WTC11 (cell line): ENCODE measurements around the gene CHST7. TPM values are rescaled to one million over a fixed set of nuclear protein-coding genes. Genes with fewer than 3 reads are reported as not detected.
"Not testable (repeated sequence)": the region's sequence is repeated elsewhere in the genome, so short reads cannot be mapped to it uniquely, and the experiment has no call there.

Experiments used
- ATAC-seq: fragments of 200-7000 bp; cut with Tn5 transposase; 2 replicates; pipeline ENCODE4 v1.10.0; 2021; ENCODE audit warnings: mild to moderate bottlenecking, moderate library complexity
- Bru-seq: library from RNA; stranded (reverse); fragments of 400-500 nt; gene quantifications from one replicate; lab custom pipeline; 2021; lab: Mats Ljungman, UMichigan
- CTCF ChIA-PET: fragments of 300-600 bp; sonication (Branson Sonifier 250); formaldehyde crosslinking; loops from one replicate; lab custom pipeline; 2021; ENCODE audit warnings: antibody characterized with exemption; lab: Charles Lee
- POLR2A ChIA-PET: fragments of 350-600 bp; sonication (Branson Sonifier 250); formaldehyde crosslinking; loops from one replicate; lab custom pipeline; 2021; ENCODE audit warnings: antibody characterized with exemption; lab: Charles Lee
- DNase-seq: peaks from one replicate; pipeline ENCODE4 v3.0.0; 2021; ENCODE audit warnings: low spot score
- H3K27ac Mint-ChIP-seq: 2 replicates; pipeline ENCODE4 v1.8.0; 2021; ENCODE audit warnings: mixed read lengths
- H3K27me3 Mint-ChIP-seq: 2 replicates; pipeline ENCODE4 v1.8.0; 2021; ENCODE audit warnings: low read depth, mild to moderate bottlenecking, moderate library complexity, mixed read lengths
- H3K36me3 Mint-ChIP-seq: 2 replicates; pipeline ENCODE4 v1.8.0; 2021; ENCODE audit warnings: mixed read lengths
- H3K4me1 Mint-ChIP-seq: 2 replicates; pipeline ENCODE4 v1.8.0; 2022; ENCODE audit warnings: mixed read lengths
- H3K4me3 Mint-ChIP-seq: 2 replicates; pipeline ENCODE4 v1.8.0; 2021; ENCODE audit warnings: mild to moderate bottlenecking, moderate library complexity, mixed read lengths
- H3K9me3 Mint-ChIP-seq: 2 replicates; pipeline ENCODE4 v1.8.0; 2021; ENCODE audit warnings: mixed read lengths
- ERG ChIP-seq: fragments of 250-450 bp; sonication (Bioruptor Pico); IDR thresholded peaks from 2 replicates; pipeline ENCODE4 v1.8.0; 2021; ENCODE audit warnings: mild to moderate bottlenecking
- GTF2I ChIP-seq: fragments of 250-450 bp; sonication (Bioruptor Pico); conservative IDR thresholded peaks from 2 replicates; pipeline ENCODE4 v1.4.0; 2021; ENCODE audit warnings: mild to moderate bottlenecking
- MXD4 ChIP-seq: fragments of 250-450 bp; sonication (Bioruptor Pico); IDR thresholded peaks from 2 replicates; pipeline ENCODE4 v1.8.0; 2021; ENCODE audit warnings: mild to moderate bottlenecking, moderate library complexity, borderline replicate concordance
- MYBL2 ChIP-seq: sonication (generic); formaldehyde crosslinking; IDR thresholded peaks from 2 replicates; pipeline ENCODE4 v1.8.1; 2023; ENCODE audit warnings: mild to moderate bottlenecking, moderate library complexity, missing genetic modification reagents
- OVOL2 ChIP-seq: fragments of 250-450 bp; sonication (Bioruptor Pico); IDR thresholded peaks from 2 replicates; pipeline ENCODE4 v1.9.0; 2021; ENCODE audit warnings: mild to moderate bottlenecking, borderline replicate concordance
- RORB ChIP-seq: fragments of 250-450 bp; sonication (Bioruptor Pico); IDR thresholded peaks from 2 replicates; pipeline ENCODE4 v1.9.0; 2021; ENCODE audit warnings: mild to moderate bottlenecking
- SMAD4 ChIP-seq: sonication (generic); formaldehyde crosslinking; IDR thresholded peaks from 2 replicates; pipeline ENCODE4 v1.8.0; 2022; ENCODE audit warnings: mild to moderate bottlenecking, missing genetic modification reagents
- TP53 ChIP-seq: sonication (generic); formaldehyde crosslinking; IDR thresholded peaks from 2 replicates; pipeline ENCODE4 v1.8.1; 2023; ENCODE audit warnings: mild to moderate bottlenecking, missing genetic modification reagents
- ZNF121 ChIP-seq: sonication (generic); formaldehyde crosslinking; IDR thresholded peaks from 2 replicates; pipeline ENCODE4 v1.8.0; 2023; ENCODE audit warnings: missing genetic modification reagents
- ZNF263 ChIP-seq: sonication (generic); formaldehyde crosslinking; IDR thresholded peaks from 2 replicates; pipeline ENCODE4 v1.8.1; 2022; ENCODE audit warnings: low read depth, mild to moderate bottlenecking, moderate library complexity, missing genetic modification reagents
- ZNF317 ChIP-seq: sonication (generic); formaldehyde crosslinking; IDR thresholded peaks from 2 replicates; pipeline ENCODE4 v1.8.1; 2023; ENCODE audit warnings: low read depth, mild to moderate bottlenecking, moderate library complexity, missing genetic modification reagents, borderline replicate concordance
- long read RNA-seq, 3 experiments: library from RNA in 1 of 3; library from capped mRNA in 1 of 3; library from polyadenylated mRNA in 1 of 3; unstranded in 2 of 3; stranded (forward) in 1 of 3; transcript quantifications; one replicate each; pipeline ENCODE4 v2.0.0, GENCODE V29; 2021
- total RNA-seq: library from RNA; stranded (reverse); gene quantifications from 3 replicates; pipeline ENCODE4 v1.2.3, GENCODE V29; 2021
- TF ChIP-seq, protein P1 (sequence below): sonication (generic); formaldehyde crosslinking; IDR thresholded peaks from 2 replicates; pipeline ENCODE4 v1.8.1; 2023; ENCODE audit warnings: mild to moderate bottlenecking, missing genetic modification reagents
- TF ChIP-seq, protein P2 (sequence below): sonication (generic); formaldehyde crosslinking; IDR thresholded peaks from 2 replicates; pipeline ENCODE4 v1.8.0; 2022; ENCODE audit warnings: mild to moderate bottlenecking, missing genetic modification reagents
- TF ChIP-seq, protein P3 (sequence below): sonication (generic); formaldehyde crosslinking; IDR thresholded peaks from 2 replicates; pipeline ENCODE4 v1.8.1; 2022; ENCODE audit warnings: low read depth, missing genetic modification reagents, borderline replicate concordance

Gene CHST7, protein sequence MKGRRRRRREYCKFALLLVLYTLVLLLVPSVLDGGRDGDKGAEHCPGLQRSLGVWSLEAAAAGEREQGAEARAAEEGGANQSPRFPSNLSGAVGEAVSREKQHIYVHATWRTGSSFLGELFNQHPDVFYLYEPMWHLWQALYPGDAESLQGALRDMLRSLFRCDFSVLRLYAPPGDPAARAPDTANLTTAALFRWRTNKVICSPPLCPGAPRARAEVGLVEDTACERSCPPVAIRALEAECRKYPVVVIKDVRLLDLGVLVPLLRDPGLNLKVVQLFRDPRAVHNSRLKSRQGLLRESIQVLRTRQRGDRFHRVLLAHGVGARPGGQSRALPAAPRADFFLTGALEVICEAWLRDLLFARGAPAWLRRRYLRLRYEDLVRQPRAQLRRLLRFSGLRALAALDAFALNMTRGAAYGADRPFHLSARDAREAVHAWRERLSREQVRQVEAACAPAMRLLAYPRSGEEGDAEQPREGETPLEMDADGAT
- total RNA-seq: 17.0 to 19.6 TPM (median 18.5 TPM) in 3 replicates
- Bru-seq, nascent RNA: percentile 71 among the genes with signal in this experiment
- long read RNA-seq, experiment 1, transcript CHST7-201 (2 exons, 2,289 nt): major isoform, 74 of 77 reads
- long read RNA-seq, experiment 1, partial matches to known transcripts: 1 of 77 reads
- long read RNA-seq, experiment 1, other reads (novel, unspliced or antisense): 2 of 77 reads
- long read RNA-seq, experiment 2, transcript CHST7-201 (2 exons, 2,289 nt): major isoform, 38 of 38 reads
- long read RNA-seq, experiment 2, partial matches to known transcripts: 0 of 38 reads
- long read RNA-seq, experiment 2, other reads (novel, unspliced or antisense): 0 of 38 reads
- long read RNA-seq, experiment 3: 0 reads

- CTCF ChIA-PET: interaction anchor here (1.0 kb wide), 1 partner anchor 87 kb away, joined by 3 read pairs; no protein-coding TSS in a partner anchor
- H3K27ac Mint-ChIP-seq: no peak within 1 kb of the TSS
- peak; percentile 70 for DNase-seq
Observed at GRCh38 chrX:46573331-46573891, at the start of gene CHST7. TSS of gene CHST7 (plus strand) at chrX:46573765. CDS start at chrX:46573932, 167 bp downstream.

GRCh38 chrX:46528640-46529039 lies 44.9 kb upstream of the CHST7 start:
- POLR2A ChIA-PET, H3K4me1 Mint-ChIP-seq, H3K27ac Mint-ChIP-seq, H3K36me3 Mint-ChIP-seq, DNase-seq, H3K27me3 Mint-ChIP-seq, H3K4me3 Mint-ChIP-seq, ATAC-seq, H3K9me3 Mint-ChIP-seq, CTCF ChIA-PET: not testable (repeated sequence)

More at GRCh38 chrX:46573331-46573891, at the start of gene CHST7:
- POLR2A ChIA-PET: no interaction called here
- Mint-ChIP-seq H3K36me3 (0 out of 2 replicates have a peak, but pooled peaks cover 3% of the 10 kb centered on the region), H3K4me1 (peaks cover 34% of the 10 kb centered on the region), H3K9me3 (no peaks in the 10 kb centered on the region), H3K4me3 (peak within 1 kb of the TSS; percentile 70), H3K27me3 (peaks cover 3% of the 10 kb centered on the region)
- peak; percentile 83 for ATAC-seq
- TF ChIP-seq MXD4 (CRISPR knock-in tag) (no peak), RORB (CRISPR knock-in tag) (no peak), TP53 (CRISPR knock-in tag) (no peak), GTF2I (CRISPR knock-in tag) (no peak), MYBL2 (no peak), ZNF263 (no peak)
- TF ChIP-seq, protein P1, sequence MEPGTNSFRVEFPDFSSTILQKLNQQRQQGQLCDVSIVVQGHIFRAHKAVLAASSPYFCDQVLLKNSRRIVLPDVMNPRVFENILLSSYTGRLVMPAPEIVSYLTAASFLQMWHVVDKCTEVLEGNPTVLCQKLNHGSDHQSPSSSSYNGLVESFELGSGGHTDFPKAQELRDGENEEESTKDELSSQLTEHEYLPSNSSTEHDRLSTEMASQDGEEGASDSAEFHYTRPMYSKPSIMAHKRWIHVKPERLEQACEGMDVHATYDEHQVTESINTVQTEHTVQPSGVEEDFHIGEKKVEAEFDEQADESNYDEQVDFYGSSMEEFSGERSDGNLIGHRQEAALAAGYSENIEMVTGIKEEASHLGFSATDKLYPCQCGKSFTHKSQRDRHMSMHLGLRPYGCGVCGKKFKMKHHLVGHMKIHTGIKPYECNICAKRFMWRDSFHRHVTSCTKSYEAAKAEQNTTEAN (CRISPR knock-in tag): no peak
- TF ChIP-seq, protein P2, sequence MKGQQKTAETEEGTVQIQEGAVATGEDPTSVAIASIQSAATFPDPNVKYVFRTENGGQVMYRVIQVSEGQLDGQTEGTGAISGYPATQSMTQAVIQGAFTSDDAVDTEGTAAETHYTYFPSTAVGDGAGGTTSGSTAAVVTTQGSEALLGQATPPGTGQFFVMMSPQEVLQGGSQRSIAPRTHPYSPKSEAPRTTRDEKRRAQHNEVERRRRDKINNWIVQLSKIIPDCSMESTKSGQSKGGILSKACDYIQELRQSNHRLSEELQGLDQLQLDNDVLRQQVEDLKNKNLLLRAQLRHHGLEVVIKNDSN: no peak

- H3K4me3 Mint-ChIP-seq, DNase-seq, H3K9me3 Mint-ChIP-seq, CTCF ChIA-PET, H3K27me3 Mint-ChIP-seq, H3K36me3 Mint-ChIP-seq, H3K27ac Mint-ChIP-seq, H3K4me1 Mint-ChIP-seq, POLR2A ChIA-PET: not testable (repeated sequence)
- peak; percentile 39; the same call in 1 of the 2 replicates for ATAC-seq
Observed at GRCh38 chrX:46529740-46530403, 43.7 kb upstream of the CHST7 start.

GRCh38 chrX:46530404-46530908 lies 43.1 kb upstream of the CHST7 start:
- H3K36me3 Mint-ChIP-seq, H3K27ac Mint-ChIP-seq, CTCF ChIA-PET, H3K9me3 Mint-ChIP-seq, POLR2A ChIA-PET, H3K4me3 Mint-ChIP-seq, H3K27me3 Mint-ChIP-seq, DNase-seq, H3K4me1 Mint-ChIP-seq: not testable (repeated sequence)
- peak; percentile 51; the same call in 1 of the 2 replicates for ATAC-seq

DNA sequence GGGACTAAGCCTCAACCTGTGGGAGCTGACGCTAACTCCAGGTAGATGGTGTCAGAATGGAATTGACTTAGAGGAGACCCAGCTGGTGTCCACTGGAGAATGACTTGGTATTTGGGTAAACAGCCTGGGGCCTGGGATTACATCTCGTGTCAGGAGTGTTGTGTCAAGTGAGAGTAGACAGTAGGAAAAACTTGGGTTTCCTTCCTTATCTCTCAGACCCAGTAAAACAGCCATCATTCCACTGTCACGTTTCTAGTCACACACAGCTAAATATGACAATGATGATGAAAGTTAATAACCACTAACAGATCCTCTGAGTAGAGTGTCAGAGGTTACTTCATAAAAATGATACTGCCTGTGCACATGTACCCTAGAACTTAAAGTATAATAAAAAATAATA lies 42.1 kb upstream of the CHST7 start:
- Mint-ChIP-seq H3K4me3 (no peak overlapping the region), H3K27me3 (no peaks in the 10 kb centered on the region), H3K36me3 (peaks cover 5% of the 10 kb centered on the region; the same call in 1 of the 2 replicates), H3K4me1 (peaks cover 6% of the 10 kb centered on the region), H3K27ac (no peak overlapping the region), H3K9me3 (no peaks in the 10 kb centered on the region)
- POLR2A ChIA-PET: no interaction called here
- CTCF ChIA-PET: no interaction called here
- DNase-seq: no peak
- ATAC-seq: no peak
- TF ChIP-seq, protein P3, sequence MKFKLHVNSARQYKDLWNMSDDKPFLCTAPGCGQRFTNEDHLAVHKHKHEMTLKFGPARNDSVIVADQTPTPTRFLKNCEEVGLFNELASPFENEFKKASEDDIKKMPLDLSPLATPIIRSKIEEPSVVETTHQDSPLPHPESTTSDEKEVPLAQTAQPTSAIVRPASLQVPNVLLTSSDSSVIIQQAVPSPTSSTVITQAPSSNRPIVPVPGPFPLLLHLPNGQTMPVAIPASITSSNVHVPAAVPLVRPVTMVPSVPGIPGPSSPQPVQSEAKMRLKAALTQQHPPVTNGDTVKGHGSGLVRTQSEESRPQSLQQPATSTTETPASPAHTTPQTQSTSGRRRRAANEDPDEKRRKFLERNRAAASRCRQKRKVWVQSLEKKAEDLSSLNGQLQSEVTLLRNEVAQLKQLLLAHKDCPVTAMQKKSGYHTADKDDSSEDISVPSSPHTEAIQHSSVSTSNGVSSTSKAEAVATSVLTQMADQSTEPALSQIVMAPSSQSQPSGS: no peak
- TF ChIP-seq ERG (CRISPR knock-in tag) (no peak), OVOL2 (CRISPR knock-in tag) (no peak), SMAD4 (CRISPR knock-in tag) (no peak), ZNF317 (CRISPR knock-in tag) (no peak), GTF2I (CRISPR knock-in tag) (no peak), ZNF121 (CRISPR knock-in tag) (no peak)
